ENCODE measurements around the gene MANEA. TPM values are rescaled to one million over a fixed set of nuclear protein-coding genes. Genes with fewer than 3 reads are reported as not detected.

Gene MANEA
- total RNA-seq, 1 donor from 2014 or later, result 7.5 TPM

GRCh38 chr6:95572098-95572497 is 5.2 kb upstream of the MANEA start:
- Mint-ChIP-seq H3K36me3 (ENCODE audit: low read depth) (peaks cover 4% of the 10 kb centered on the region), H3K4me1 (peaks cover 18% of the 10 kb centered on the region), H3K4me3 (no peak overlapping the region), H3K9me3 (no peaks in the 10 kb centered on the region), H3K27ac (no peak overlapping the region), H3K27me3 (no peaks in the 10 kb centered on the region)
- no peak for ATAC-seq (ENCODE audit: low read depth)
- ChIA-PET POLR2A (no interaction called here), CTCF (no interaction called here)
- no peak for DNase-seq
- intact Hi-C loops (cut with micrococcal nuclease), result no loop called here
- TF ChIP-seq, protein P1, sequence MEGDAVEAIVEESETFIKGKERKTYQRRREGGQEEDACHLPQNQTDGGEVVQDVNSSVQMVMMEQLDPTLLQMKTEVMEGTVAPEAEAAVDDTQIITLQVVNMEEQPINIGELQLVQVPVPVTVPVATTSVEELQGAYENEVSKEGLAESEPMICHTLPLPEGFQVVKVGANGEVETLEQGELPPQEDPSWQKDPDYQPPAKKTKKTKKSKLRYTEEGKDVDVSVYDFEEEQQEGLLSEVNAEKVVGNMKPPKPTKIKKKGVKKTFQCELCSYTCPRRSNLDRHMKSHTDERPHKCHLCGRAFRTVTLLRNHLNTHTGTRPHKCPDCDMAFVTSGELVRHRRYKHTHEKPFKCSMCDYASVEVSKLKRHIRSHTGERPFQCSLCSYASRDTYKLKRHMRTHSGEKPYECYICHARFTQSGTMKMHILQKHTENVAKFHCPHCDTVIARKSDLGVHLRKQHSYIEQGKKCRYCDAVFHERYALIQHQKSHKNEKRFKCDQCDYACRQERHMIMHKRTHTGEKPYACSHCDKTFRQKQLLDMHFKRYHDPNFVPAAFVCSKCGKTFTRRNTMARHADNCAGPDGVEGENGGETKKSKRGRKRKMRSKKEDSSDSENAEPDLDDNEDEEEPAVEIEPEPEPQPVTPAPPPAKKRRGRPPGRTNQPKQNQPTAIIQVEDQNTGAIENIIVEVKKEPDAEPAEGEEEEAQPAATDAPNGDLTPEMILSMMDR (IDR thresholded peaks at IDR 0.05), result no peak

- no peak overlapping the region for H3K27ac Mint-ChIP-seq
- CTCF ChIA-PET, result no interaction called here
These were observed 2.5 kb upstream of the MANEA start for GRCh38 chr6:95574811-95575210.

GRCh38 chr6:95576218-95576997 is 927 bp upstream of the MANEA start:
- TF ChIP-seq, protein P1 (IDR thresholded peaks at IDR 0.05), result no peak
- POLR2A ChIA-PET, result no interaction called here
- ATAC-seq (ENCODE audit: low read depth) (no peak), DNase-seq (no peak)
- no peaks in the 10 kb centered on the region for H3K27me3 Mint-ChIP-seq
- H3K4me1 Mint-ChIP-seq, result peaks cover 32% of the 10 kb centered on the region
- peak overlapping the region; percentile 98 for H3K4me3 Mint-ChIP-seq
- H3K9me3 Mint-ChIP-seq, result no peaks in the 10 kb centered on the region
- CTCF ChIA-PET, result no interaction called here
- H3K27ac Mint-ChIP-seq, result peak overlapping the region; percentile 98
- H3K36me3 Mint-ChIP-seq (ENCODE audit: low read depth), result peaks cover 8% of the 10 kb centered on the region
- intact Hi-C loops (cut with micrococcal nuclease), result loop anchor here (5.0 kb wide), 1 partner anchor 1706 kb away; the partner anchor contains the start of gene MMS22L

More at GRCh38 chr6:95574811-95575210, 2.5 kb upstream of the MANEA start:
- POLR2A ChIA-PET, result no interaction called here
- Mint-ChIP-seq H3K4me3 (no peak overlapping the region), H3K36me3 (ENCODE audit: low read depth) (peaks cover 10% of the 10 kb centered on the region), H3K4me1 (peaks cover 32% of the 10 kb centered on the region), H3K27me3 (no peaks in the 10 kb centered on the region), H3K9me3 (no peaks in the 10 kb centered on the region)
- no peak for ATAC-seq (ENCODE audit: low read depth)
- intact Hi-C loops (cut with micrococcal nuclease), result loop anchor here (5.0 kb wide), 1 partner anchor 1707 kb away; the partner anchor contains the start of gene MMS22L
- TF ChIP-seq, protein P1 (IDR thresholded peaks at IDR 0.05), result no peak
- no peak for DNase-seq

DNA sequence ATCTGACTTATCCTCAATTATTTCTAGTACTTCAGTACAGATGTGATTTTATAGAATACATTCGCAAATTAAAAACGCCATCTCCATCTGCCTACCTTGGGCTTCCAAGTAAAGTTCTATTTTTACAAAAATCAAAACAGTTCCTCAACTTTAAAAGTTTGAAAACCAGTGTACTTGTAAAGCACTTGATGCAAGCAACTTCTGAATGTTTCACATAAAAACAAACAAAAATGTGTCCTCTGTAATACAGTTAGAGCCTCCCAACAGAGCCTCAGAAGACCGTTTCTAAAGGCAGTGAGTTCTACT is 384 bp upstream of the MANEA start:
- Mint-ChIP-seq H3K27me3 (no peaks in the 10 kb centered on the region), H3K36me3 (ENCODE audit: low read depth) (peaks cover 8% of the 10 kb centered on the region), H3K27ac (peak overlapping the region; percentile 98), H3K9me3 (no peaks in the 10 kb centered on the region), H3K4me3 (peak overlapping the region; percentile 98), H3K4me1 (peaks cover 33% of the 10 kb centered on the region)
- CTCF ChIA-PET, result no interaction called here
- ATAC-seq (ENCODE audit: low read depth), result no peak
- TF ChIP-seq, protein P1 (IDR thresholded peaks at IDR 0.05), result no peak
- intact Hi-C loops (cut with micrococcal nuclease), result loop anchor here (1.0 to 5.0 kb wide), 4 partner anchors 944 to 1705 kb away; partner anchors contain the start of genes KLHL32, MMS22L, NDUFAF4 and UFL1
- no peak for DNase-seq
- POLR2A ChIA-PET, result interaction anchor here (1.0 kb wide), 2 partner anchors 10 to 945 kb away, joined by 4 to 6 read pairs; partner anchors contain the start of gene UFL1

DNA sequence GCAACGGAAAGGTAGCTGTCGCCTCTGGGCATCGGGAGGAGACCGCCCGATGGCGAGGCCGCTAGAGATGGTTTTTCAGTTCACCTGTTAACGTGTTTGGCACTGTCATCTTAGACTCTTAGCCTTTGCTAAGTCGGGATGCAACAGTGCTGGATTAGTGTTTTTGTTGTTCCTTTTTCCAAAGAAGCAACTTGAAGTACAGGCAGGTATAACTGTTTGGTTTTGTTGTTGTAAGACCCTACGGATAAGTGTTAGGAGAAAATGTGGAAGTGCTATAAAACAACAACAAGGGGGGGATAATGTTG is 723 bp downstream of the MANEA start:
- Mint-ChIP-seq H3K27ac (peak overlapping the region; percentile 98), H3K4me1 (peaks cover 33% of the 10 kb centered on the region), H3K4me3 (peak overlapping the region; percentile 98), H3K36me3 (ENCODE audit: low read depth) (peaks cover 10% of the 10 kb centered on the region), H3K27me3 (no peaks in the 10 kb centered on the region), H3K9me3 (no peaks in the 10 kb centered on the region)
- TF ChIP-seq, protein P1 (IDR thresholded peaks at IDR 0.05), result no peak
- CTCF ChIA-PET, result no interaction called here
- DNase-seq, result no peak
- intact Hi-C loops (cut with micrococcal nuclease), result loop anchor here (1.0 to 5.0 kb wide), 2 partner anchors 10 to 1704 kb away; partner anchors contain the start of gene MMS22L
- ATAC-seq (ENCODE audit: low read depth), result peak; percentile 4
- POLR2A ChIA-PET, result interaction anchor here (1.0 kb wide), 2 partner anchors 9 to 944 kb away, joined by 4 to 6 read pairs; partner anchors contain the start of gene UFL1
